HG02610 (cell line): ENCODE measurements around the gene APOB.
A peak's percentile ranks its signal among the peaks of the same experiment; 100 is the strongest.

Experiments used
- ATAC-seq: cut with Tn5 transposase; IDR thresholded peaks from one replicate; pipeline ENCODE4 v1.9.1; 2021; ENCODE audit warnings: mild to moderate bottlenecking, moderate library complexity; ENCODE audit not compliant: unreplicated experiment

Gene APOB

DNA sequence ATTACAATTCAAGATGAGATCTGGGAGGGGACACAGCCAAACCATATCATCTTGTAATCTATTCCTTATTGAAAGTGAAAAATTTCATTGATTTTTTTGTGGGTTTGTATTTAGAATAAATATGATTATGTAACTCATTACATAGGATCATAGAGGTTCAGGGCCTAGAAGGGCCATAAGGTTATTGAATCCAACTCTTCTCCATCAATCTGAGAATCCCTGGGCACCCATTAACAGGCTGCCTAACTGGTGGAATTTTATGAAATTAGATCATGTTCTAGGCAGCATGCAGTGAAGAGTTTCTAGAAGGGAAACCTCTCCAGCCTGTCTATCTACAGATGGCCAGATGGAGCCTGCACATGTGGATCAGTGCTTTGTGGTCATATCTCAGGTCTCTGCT is 6.3 kb upstream of the APOB start:
- ATAC-seq, result no peak

DNA sequence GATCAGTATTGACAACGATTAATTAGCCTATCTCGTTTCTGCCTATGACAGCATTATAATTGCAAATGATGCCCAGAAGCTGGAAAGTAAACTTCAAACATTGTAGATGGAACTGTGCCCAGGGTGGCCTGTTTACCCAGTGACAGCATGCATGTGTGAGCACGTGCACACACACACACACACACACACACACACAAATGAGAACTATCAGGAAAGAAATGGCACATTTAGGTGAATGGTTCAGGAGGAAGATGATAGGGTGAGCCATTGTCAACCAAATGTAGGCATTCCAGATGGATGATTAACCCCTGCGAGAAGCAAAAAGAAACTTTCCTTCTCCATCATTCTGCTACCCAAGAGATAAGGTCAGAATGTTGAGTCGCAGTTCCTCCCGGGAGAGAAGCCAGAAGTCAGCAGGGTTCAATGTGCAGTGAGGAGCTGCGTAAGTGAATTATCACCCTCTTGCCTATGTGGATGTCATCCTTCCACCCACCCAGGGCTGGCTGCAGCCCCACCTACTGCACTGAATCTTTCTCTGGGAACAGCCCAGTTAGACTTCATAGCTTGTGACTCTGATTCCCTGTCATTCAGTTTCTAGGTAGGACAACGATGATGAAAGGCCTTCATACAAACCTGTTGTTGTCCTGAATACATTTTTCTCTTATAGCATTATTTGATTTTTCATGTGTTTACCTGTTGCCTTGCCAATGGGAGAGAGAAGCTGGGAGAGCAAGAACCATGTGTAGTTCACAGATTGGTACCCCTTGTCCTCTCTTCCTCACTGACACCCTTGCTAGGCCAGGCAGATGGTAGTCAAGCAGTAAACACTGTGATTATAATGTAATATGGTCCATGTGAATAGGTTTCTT is 3.5 kb upstream of the APOB start:
- ATAC-seq, result no peak

DNA sequence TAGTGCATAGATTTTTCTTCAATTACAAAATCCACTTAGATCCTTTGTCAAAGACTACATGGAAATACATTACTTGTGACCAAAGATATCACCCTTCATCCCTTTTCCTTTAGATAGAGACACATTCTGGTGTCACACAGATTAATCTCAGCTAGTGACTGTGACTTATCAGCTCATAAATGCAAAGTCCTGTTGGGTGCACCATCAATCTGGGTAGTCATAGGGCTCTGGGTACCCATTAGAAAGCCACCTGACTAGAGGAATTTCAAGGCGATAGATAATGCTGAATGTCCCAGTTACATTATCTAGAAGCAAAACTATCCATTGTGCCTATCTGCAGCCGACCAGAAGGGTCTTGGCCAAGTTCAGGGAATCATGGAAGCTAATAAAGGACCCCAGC is 2.6 kb upstream of the APOB start:
- no peak for ATAC-seq

DNA sequence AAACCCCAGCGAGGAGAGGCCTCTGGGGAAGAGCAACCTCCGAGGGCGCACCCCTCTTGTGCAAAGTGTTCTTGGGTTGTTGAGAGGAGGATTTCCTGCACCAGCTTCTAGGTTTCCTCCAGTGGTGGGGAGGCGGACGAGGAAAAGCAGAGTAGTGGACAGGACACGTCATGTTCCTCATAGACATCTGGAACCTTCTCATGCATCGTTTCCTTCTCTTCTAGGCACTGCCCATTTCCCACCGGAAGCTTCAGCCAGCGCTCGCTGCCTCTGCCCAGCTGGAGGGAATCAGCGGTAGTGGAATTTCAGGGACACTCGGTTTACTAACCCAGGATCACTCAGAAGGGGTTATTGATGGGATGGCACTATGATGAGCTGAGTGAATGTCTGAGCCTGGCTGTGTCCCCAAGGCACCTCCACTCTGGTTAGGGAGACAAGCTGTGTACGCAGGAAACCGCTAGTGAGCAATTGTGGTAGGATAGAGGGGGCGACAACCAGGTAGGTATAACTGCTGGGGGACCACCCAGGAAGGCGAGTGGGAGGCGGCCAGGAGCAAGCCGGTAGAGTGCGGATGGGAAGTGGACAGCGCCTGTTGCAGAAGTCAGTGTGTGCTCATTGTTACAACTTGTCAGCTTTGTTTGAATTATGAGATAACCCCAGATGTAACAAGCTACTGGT is 960 bp upstream of the APOB start:
- ATAC-seq, result no peak

DNA sequence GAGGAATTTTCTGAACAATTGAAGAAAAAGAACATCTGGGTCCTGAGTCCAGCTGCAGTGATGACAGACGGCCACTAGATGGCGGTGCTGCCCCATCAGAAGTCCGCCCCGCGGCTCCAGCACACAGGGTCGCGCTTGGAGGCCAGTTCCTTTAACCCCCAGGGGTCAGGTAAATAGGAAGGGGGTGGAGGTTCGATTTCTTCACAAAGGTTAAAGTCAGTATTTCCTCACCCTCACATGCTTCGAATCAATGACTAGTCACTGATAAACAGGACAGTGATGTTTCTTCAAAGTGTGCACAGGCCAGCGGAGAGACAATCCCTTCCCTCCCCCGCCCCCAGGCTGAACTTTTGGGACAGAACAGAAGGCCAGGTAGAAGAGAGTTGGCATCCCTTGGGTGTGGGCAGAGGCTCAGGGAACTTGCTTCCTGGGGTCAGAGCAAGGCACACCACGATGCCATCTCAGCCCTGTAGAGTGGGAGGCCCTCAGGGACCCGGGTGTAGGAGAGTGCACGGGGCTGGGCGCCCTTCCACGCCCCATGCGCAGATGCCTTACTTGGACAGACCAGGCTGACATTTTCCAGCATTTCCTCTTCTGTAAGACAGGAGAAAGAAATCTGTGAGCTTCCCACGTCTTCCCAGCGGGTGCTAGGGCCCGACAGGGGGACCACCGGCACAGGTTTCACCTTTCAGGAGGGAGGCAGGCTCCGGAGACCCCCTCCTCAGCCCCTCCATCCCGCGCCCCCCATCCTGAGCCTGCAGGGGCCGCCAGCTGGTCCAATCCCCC is 722 bp downstream of the APOB start:
- ATAC-seq, result peak; percentile 74

DNA sequence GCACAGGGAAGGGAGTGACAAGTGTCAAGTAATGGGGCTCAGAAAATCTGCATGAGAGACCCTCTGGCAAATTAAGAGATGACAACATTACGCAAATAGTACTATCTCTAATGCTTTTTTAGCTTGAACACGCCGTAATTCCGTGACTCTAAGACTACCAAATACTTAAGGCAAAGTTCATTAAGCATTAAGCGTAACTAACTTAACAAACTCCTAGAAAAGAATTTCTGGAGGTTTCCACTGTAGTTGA is 1.2 kb downstream of the APOB start:
- ATAC-seq, result no peak

DNA sequence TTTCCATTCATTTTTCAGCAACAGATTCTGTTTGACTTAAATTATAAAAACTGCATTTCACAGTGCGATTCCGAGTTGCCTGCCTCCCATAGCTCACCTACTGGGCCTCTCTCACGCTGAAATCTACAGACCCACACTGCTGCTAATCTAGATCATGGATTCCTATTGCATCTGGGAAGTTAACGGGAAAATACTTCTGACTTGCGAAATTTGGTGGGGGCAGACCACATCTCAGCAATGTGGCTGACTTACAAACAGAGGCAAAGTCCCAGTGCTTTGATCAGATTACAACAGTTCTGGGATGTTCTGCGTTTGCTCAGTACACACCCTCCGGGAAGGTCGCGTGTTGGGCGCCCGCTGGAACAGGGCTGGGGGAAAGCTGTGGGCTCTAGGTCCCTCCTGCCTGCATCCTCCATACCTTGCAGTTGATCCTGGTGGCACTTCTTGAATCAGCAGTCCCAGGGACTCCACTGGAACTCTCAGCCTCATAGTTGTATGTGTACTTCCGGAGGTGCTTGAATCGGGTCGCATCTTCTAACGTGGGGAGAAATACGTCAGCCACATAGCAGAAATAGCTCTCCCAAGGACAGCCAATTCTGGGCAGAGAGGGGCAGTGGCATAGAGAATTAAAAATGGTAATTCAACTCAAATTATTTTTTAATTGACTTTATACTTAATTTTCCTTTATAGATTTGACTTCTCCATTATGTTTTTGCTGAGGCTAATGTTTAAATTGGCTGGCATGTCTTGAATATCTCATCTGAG is 1.7 kb downstream of the APOB start:
- ATAC-seq, result no peak

DNA sequence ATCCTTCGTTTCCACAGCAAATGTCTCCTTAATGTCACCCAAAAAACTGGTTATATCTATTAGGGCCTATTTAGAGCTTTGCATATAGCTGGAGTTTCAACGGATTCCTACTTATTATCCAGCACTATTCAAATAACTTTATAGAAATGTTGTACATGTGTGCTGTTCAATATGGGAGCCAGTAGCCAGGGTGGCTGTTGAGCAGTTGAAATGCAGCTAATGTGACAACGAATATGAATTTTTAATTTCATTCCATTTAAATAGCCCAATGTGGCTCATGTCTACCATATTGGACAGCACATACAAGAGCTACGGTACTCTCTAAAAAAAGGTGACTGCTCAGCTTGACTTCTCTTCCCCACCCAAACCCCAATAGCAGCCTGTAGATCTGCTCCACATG is 2.4 kb downstream of the APOB start:
- no peak for ATAC-seq

DNA sequence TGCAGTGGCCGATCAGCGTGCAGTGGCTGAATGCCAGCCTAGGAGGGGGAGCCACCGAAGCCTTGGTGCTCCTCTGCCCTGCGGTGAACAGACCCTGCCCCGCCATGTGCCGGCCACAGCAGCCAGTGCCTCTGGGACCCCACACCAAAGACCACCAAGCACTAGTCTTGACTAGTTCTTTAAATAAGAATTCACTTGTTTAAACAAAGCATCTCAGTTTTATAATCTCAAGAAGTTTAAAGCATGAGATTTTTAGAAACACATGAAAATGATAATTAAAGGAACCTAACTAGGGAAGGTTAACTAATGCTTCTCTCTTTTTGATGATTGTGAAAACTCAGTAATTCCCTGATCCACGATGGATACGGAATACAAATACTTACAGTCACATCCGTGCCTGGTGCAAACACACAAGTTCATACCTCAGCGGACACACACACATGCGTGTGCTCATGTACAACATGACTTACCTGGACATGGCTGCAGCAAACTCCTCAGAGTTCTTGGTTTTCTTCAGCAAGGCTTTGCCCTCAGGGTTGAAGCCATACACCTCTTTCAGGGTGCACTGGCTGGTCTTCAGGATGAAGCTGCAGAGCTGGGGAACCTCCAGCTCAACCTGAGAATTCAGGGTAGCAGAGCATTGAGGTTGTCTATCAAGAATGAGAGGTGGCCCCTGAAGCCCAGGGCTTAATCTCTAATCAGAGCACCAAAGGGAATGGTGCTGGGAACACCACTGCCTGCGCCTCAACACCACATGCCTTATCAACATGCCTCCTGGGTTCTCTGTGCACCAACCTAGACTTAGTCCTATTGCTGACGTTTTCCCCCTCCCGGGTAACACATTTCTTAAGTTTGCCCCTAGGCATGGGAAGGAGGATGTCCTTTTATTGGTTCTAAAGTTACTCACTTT is 3.1 kb downstream of the APOB start:
- no peak for ATAC-seq

DNA sequence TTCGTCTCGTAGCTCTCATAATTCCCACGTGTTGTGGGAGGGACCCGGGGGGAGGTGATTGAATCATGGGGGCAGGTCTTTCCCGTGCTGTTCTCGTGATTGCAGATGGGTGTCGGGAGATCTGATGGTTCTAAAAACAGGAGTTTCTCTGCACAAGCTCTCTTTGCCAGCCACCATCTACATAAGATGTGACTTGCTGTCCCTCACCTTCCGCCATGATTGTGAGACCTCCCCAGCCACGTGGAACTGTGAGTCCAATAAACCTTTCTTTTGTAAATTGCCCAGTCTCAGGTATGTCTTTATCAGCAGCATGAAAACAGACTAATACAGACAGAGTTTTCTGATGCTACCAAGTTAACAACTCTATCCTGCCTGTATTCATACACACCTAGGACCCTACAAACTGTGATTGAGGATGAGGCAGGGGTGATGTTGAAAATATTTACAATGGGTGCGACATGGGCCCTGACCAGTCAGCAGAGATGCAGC is 3.9 kb downstream of the APOB start:
- ATAC-seq, result no peak

DNA sequence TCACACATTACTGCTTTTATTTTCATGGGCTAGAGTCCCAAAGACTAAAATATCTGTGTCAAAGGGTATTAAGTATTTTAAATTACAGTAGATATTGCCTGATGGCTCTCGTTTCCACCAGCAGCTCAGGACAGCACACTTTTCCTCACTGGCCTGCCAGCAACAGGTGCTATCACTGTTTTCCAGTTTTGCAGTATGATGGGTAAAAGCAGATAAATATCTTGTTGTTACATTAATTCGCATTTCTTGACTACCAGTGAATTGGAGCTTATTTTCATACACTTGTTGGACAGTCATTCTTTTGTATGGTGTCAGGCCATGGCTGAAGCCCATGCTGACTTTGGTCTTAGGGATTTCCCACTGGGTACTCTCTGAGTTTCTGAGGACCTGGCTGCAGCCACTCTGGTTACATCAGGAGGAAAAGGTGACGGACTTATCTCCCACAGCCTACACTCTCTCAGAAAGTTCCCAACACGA is 4.8 kb downstream of the APOB start:
- no peak for ATAC-seq

DNA sequence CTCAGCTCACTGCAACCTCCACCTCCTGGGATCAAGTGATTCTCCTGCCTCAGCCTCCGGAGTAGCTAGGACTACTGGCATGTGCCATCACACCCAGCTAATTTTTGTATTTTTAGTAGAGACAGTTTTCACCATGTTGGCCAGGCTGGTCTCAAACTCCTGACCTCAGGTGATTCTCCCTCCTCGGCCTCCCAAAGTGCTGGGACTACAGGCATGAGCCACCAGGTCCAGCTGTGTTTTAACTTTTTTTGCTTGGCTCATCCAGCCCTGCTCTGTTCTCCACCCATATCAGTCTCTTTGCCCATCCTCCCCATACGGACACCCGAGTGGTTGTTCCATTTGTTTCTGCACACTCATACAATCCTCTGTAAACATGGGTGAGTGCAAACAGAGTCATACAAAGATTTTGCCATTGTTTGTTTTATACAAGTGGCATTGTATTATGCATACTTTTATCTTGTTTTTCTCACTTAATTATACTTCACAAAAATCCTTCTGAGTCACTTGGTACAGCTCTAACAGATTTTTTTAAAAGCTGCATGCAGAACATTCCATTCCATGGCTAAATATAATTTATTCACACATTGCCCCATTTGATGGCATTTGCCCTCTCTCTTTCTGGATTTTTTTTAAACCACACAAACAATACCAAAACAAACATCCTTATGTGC is 5.3 kb downstream of the APOB start:
- no peak for ATAC-seq

DNA sequence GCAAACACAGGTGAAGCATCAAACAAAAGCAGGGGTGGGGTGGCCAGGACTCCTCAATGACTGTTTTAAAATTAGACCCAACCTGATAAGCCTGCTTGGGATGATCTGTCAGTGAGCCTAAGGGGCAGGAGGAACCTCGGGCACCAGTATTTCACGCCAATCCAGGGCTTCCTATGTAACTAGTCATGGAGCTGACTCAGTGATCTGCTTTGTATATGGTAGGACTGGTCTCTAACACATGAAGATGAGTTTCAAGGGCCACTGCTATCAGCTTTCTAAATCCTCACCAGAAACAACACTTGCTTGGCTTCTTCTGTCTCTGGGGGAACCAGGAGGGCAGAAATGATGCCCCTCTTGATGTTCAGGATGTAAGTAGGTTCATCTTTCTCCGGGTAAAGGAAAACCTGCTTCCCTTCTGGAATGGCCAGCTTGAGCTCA is 6.2 kb downstream of the APOB start:
- ATAC-seq, result no peak

DNA sequence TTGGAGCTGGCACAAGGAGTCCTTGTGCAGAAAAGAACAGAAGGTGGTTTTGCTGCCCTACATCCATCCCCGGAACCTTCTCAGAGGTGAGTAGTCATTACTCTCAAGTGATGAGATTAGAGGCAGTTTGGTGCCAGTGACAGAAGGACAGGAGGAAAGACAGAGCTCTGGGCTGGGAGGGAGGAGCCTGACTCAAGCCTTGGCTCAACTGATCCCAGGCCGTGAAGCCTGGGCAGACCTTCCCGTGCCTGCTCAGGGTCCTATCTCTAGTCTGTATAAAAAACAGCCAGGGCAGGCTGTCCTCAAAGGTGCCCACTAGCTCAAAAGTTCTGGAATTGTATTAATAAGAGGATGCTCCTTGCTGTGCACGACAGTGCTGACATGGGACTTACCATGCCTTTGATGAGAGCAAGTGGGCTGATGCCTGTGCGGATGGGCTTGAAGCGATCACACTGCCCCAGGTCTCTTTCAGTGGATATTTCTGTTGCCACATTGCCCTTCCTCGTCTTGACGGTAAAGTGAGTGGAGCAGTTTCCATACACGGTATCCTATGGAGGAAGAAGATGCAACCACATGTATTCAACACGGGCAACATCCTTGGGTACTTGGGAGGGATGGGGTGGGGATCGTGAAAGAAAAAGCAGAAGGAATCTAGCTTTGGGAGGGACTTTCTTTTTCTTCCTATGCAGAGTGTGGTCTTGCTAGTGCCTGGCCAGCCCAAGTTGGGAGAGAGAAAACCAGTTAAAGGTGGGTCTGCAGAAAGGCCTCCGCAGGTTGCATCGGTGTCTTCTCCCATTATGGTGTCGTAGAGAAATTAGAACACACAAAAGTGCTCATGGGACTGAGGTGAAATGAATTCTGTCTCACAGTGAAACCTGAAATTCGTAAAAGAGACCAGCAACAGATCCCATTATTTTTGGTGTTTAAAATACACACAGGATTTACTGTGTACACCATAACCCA is 6.9 kb downstream of the APOB start:
- no peak for ATAC-seq

DNA sequence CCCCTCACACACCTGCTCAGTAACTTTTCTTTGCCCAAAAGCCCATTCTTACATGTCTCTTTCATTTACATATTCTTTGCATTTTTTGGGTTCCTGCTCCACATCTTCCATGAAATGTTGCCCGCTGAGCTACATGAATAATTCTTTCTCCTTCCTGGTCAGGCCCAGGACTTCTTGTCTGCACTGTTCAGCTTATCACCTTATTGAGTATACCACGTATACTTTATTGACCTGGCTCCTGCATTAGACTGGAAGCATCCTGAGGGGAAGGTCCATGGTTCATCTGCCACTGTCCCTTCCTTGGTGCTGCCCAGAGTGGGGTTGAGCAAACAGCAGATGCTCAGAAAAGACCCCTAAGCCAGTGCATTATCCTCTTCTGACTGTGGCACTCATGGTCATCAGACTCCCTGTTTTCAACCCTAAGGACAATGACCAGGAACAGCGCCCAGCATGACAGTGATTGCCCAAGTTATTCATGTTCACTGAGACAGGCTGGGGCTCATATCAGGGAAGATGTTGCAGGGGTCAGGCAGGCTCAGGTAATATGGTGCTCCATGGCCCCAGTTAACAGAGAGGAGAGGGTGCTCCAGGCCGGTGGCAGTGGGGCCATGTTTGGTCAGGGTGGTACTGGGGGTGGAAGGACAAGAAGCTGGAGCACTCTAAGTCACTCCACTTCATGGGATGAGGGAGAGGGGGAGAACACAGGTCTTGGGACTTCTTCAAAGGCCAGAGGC is 7.7 kb downstream of the APOB start:
- no peak for ATAC-seq

DNA sequence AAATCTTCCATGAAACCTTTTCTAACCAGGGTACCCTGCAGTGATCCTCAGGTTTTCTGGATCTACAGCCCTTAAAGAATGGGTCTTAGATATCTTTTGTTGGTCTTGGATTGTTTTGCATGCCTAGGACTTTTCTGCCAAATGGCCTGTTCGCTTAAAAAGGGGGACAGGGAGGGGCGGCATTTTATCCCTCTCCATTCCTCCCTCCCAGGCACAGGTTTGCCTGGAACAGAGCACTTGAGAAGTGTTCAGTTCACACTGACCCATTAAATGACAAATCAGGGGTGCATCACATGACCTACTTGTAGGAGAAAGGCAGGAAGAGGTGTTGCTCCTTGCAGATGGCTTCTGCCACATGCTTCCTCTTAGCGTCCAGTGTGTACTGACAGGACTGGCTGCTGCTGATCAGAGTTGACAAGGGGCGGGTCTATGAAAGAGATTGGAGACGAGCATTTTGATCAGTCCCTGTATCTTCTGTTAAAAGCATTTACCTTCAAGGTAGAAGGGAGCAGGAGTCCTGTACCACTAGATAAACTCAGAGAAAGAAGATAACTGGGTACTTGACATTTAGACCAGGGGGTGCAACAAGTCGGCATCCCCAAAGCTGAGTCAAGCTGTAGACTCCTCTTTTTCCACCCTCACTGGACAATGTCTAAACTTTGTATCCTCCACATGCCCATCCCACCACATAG is 8.4 kb downstream of the APOB start:
- no peak for ATAC-seq

DNA sequence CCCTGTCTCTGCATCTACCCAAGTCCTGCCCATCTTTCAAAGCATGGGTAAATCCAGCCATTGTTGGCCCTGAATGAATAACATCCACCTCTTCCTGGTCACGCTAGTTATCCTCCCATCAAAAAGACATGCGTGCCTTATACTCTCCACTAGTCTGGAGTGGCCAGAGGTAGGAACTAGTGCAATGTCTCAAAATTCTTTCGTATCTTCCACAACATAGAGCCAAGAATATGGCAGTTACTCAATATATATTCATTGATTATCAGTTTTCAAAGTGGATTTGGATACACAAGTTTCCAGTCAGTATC is 8.9 kb downstream of the APOB start:
- ATAC-seq, result no peak
